IPS-18c (cell line): Measurements from ENCODE around the gene IRAK2.

ENCODE experiments used
- H3K4me3 ChIP-seq: 2 replicates; pipeline ENCODE4 v1.7.0; 2013; ENCODE audit warnings: low read depth, mild to moderate bottlenecking, low read length, moderate library complexity; ENCODE audit not compliant: insufficient read depth
- H3K9me3 ChIP-seq: one replicate; pipeline ENCODE4 v1.6.1; 2013; ENCODE audit warnings: mild to moderate bottlenecking, low read length, moderate library complexity; ENCODE audit not compliant: control insufficient read depth, insufficient read depth

Gene IRAK2

DNA sequence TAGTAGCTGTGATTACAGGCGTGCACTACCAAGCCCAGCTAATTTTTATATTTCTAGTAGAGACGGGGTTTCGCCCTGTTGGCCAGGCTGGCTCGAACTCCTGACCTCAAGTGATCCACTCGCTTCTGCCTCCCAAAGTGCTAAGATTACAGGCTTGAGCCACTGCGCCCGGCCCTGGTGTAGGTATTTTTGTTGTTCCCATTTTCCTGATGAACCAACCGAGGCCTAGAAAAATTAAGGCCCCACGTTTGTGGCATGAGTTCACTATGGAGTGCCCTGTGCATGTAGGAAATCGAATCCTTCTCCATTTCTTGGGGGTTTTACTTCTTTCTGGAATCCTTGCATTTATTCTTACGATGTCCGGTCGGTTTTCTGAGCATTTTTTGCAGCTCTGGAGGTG lies 69.3 kb downstream of the IRAK2 start:
- no peaks in the 10 kb centered on the region for H3K9me3 ChIP-seq

DNA sequence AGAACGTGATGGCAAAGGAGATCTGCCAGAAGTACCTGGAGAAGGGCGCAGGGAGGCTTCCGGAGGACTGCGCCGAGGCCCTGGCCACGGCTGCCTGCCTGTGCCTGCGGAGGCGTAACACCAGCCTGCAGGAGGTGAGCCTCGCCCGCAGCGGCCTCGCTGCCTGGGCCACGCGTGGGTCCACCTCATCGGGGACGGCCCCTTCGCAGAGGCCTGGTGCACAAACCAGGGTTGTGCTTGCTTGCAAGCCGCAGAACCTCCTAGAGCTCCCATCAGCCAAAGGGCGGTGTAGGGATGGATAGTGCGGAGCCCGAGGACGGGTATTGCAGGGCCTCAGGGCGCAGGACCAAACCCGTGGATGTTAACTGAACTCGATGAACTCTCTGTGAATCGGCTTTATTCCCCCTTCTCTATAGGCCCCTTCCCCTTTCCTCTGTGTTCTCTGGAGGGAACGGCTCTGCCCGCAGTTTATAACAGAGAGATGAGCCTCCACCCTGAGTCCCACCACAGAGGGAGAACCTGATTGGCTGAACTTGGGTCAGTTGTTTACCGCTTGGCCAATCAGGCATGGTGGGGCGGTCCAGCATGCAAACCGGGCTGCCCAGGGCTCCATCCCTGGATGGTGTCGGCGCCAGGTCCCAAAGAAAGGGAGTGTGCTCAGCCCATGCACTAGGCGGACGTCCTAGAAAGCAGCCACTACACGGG lies 70.0 kb downstream of the IRAK2 start:
- H3K9me3 ChIP-seq: no peaks in the 10 kb centered on the region
- no peak overlapping the region for H3K4me3 ChIP-seq

More for the DNA sequence above, 69.3 kb downstream of the IRAK2 start:
- H3K4me3 ChIP-seq: no peak overlapping the region

DNA sequence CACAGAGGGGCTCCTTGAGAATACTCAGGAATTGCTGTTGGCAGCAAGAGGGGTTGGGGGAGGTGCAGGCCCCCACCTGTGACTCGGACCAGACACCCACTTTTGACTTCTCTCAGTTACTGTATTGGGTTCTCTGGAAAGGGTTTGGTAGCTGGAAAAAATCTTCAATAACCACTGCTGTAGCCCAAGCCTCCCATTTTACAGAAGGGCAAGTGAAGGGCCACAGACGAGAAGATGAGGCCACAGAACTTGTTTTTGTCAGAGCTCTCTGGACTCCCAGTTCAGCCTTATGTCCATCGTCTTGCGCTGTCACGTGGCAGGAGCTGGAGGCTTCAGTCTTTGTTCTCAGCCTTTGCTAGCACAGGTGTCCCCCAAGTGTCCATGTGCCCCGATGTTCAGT lies 70.8 kb downstream of the IRAK2 start:
- no peaks in the 10 kb centered on the region for H3K9me3 ChIP-seq
- no peak overlapping the region for H3K4me3 ChIP-seq

DNA sequence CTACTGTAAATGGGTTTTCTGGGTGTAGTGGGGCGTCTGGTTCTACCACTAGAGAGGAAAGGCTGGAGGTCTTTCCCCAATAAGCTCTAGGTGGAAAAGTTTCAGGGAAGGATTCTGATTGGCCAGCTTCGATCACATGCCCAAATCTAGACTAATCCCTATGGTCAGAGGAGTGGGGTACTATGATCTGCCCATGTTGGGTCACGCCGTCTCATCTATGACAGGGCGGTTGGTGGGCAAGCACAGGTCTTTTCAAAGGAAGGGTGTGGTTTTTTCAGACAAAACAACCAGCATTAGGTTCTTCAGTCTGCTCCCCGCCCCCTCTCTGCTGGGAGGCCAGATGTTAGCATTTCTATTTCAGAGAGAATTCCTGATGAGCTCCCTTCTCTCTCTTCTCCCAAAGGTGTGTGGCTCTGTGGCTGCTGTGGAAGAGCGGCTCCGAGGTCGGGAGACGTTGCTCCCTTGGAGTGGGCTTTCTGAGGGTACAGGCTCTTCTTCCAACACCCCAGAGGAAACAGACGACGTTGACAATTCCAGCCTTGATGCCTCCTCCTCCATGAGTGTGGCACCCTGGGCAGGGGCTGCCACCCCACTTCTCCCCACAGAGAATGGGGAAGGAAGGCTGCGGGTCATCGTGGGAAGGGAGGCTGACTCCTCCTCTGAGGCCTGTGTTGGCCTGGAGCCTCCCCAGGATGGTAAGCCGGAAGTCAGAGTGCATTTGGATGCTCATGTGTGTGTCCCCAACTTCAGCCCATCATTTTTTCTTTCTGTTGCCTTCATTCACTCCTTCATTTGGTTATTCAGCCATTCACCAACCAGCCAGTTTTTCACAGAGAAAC lies 73.8 kb downstream of the IRAK2 start:
- Histone ChIP-seq H3K9me3 (no peaks in the 10 kb centered on the region), H3K4me3 (no peak overlapping the region)

DNA sequence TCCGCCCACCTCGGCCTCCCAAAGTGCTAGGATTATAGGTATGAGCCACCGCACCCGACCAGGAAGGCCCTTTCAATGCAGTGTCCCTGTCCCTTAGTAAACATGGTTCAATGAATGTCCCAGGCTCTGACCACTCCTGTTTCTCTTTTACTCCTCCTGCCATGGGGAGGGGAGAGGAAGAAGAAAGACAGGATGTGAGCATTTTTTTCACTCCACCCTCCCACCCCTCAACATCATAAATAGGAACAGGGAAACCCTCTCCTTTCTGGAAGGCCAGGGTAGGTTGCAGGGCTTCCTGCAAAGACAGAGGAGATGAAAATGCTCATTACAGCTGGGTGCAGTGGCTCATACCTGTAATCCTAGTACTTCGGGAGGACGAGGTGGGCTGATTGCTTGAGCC lies 76.1 kb downstream of the IRAK2 start:
- Histone ChIP-seq H3K9me3 (peaks cover 2% of the 10 kb centered on the region), H3K4me3 (no peak overlapping the region)

- Histone ChIP-seq H3K9me3 (peaks cover 2% of the 10 kb centered on the region), H3K4me3 (no peak overlapping the region)
These were observed 77.7 kb downstream of the IRAK2 start for GRCh38 chr3:10242182-10243065.

- no peak overlapping the region for H3K4me3 ChIP-seq
- H3K9me3 ChIP-seq: peaks cover 2% of the 10 kb centered on the region
These were observed 79.3 kb downstream of the IRAK2 start for GRCh38 chr3:10244009-10244408.

- H3K9me3 ChIP-seq: peaks cover 2% of the 10 kb centered on the region
- no peak overlapping the region for H3K4me3 ChIP-seq
These were observed 80.5 kb downstream of the IRAK2 start for GRCh38 chr3:10245081-10245712.

- peaks cover 2% of the 10 kb centered on the region for H3K9me3 ChIP-seq
- H3K4me3 ChIP-seq: 0 out of 2 replicates have a peak overlapping the region, but pooled peaks have one; percentile 84
These were observed 83.0 kb downstream of the IRAK2 start for GRCh38 chr3:10247679-10248183.

DNA sequence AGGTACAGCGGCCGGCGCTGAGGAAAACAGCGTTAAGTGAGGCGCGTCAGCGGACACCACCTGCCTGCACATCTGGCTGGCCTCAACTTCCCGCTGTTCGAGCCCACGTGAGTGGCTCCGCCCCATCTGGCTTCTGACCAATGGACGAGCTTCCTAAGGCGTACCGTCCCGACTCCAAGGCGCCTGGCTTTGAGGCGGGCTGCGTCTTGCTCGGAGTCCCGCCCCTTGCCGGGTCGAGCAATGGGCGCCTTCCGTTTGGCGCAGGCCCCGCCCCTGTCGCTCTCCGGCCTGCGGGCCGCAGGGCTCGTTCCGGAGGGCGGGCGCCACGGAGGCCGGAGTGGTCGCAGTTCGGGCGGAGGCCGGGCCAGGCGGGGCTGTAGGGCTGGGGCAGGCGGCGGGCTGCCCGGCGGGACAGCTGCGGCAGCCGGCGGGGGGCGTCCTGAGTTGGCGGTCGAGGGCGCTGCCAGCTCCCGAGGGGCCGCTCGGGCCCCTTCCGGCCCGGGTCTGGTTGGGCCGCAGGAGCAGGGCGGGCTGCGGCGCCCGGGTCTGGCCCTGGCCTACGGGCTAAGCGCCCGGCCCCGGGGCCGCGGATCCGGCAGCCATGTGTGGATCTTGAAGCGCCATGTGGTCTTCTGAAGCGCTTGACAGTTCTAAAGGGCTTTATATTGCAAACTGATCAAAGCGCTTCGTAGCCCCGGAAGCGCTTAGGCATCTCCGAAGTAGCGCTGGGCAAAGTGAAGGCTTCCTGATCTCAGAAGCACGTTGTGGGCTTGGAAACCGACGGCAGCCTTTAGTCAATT lies 83.7 kb downstream of the IRAK2 start, which contains the start of gene TATDN2:
Gene TATDN2 (plus strand): TSS at position 276 of the 800 bp plus-strand sequence. CDS start 742 bp downstream, outside the sequence.
- Histone ChIP-seq H3K4me3 (peak within 1 kb of the TSS; percentile 84), H3K9me3 (peaks cover 2% of the 10 kb centered on the region)

DNA sequence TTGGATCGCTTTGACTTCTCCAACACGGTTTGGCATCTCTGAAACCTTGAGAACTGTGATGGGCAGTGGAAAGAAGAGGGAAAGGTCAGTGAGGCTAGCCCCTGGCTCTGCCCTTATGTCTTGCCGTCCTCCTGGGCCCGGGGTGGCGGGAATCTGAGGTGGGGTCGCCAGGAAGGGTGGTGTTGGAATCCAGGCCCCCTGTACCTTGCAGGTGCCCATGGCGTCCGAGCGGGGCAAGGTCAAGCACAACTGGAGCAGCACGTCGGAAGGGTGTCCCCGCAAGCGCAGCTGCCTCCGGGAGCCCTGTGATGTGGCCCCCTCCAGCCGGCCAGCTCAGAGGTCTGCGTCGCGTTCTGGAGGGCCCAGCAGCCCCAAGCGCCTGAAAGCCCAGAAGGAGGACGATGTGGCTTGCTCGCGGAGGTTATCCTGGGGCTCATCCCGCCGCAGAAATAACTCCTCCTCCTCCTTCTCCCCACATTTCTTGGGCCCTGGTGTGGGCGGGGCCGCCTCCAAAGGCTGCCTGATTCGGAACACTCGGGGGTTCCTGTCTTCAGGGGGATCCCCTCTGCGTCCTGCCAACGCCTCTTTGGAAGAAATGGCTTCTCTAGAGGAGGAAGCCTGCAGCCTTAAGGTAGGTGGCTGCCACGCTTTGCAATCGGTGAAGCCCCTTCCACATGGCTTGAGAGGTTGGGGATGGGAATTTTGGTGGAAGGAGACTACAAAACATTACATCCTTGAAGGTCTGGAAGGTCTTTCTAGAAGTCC lies 84.4 kb downstream of the IRAK2 start:
- Histone ChIP-seq H3K9me3 (peaks cover 2% of the 10 kb centered on the region), H3K4me3 (peak overlapping the region; percentile 84)

- peak overlapping the region; percentile 84 for H3K4me3 ChIP-seq
- peaks cover 2% of the 10 kb centered on the region for H3K9me3 ChIP-seq
These were observed 85.1 kb downstream of the IRAK2 start for GRCh38 chr3:10249833-10250232.

- Histone ChIP-seq H3K4me3 (no peak overlapping the region), H3K9me3 (no peaks in the 10 kb centered on the region)
These were observed 86.3 kb downstream of the IRAK2 start for GRCh38 chr3:10251006-10251405.

- H3K4me3 ChIP-seq: no peak overlapping the region
- no peaks in the 10 kb centered on the region for H3K9me3 ChIP-seq
These were observed 89.0 kb downstream of the IRAK2 start for GRCh38 chr3:10253731-10254130.

DNA sequence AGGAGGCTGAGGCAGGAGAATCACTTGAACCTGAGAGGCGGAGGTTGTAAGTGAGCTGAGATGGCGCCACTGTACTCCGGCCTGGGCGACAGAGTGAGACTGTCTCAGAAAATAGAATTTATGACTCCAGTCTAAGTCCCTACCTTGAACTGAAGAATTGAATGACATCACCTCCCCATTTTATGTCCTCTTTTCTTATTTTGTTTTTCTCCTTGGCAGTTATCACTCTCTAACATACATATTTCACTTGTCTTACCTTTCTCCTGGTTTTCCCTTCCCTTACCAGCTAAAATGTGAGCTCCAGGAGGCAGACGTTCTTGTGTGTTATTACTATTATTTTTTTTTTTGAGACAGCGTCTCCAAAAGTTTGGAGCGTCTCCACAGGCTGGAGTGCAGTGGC lies 91.1 kb downstream of the IRAK2 start:
- Histone ChIP-seq H3K4me3 (no peak overlapping the region), H3K9me3 (no peaks in the 10 kb centered on the region)
